ENCODE results near the gene AGPAT3.

GRCh38 chr21:44035244-44035643, 170.2 kb downstream of the AGPAT3 start:
- no peak for TF ChIP-seq CTCF (tag by site-specific recombination; IDR thresholded peaks at IDR 0.05)
- TF ChIP-seq ZBTB21 (tag by site-specific recombination; IDR thresholded peaks at IDR 0.05) = no peak
- no peak for TF ChIP-seq ZNF221 (tag by site-specific recombination; IDR thresholded peaks at IDR 0.05; ENCODE audit: borderline replicate concordance)
- no peak for TF ChIP-seq PRDM10 (tag by site-specific recombination; IDR thresholded peaks at IDR 0.05)
- no peak for TF ChIP-seq ZNF629 (tag by site-specific recombination; IDR thresholded peaks at IDR 0.05)
- TF ChIP-seq ZNF350 (tag by site-specific recombination; IDR thresholded peaks at IDR 0.05) = no peak
